Dermis blood vessel endothelial cell (primary cell): ENCODE measurements around the gene RP9. TPM values are rescaled to one million over a fixed set of nuclear protein-coding genes. Genes with fewer than 3 reads are reported as not detected.
A peak's percentile ranks its signal among the peaks of the same experiment; 100 is the strongest.

Source experiments
- DNase-seq: peaks from one replicate; pipeline ENCODE4 v3.0.0; 2010
- total RNA-seq: library from RNA; depleted of rRNA; stranded (reverse); fragments of >200 nt; gene quantifications from 2 replicates; pipeline ENCODE4 v1.2.3, GENCODE V29; 2014

Gene RP9
- total RNA-seq, 1 donor from 2014 or later = 5.8 TPM

GRCh38 chr7:33062023-33062781 lies 47.0 kb downstream of the RP9 start, which contains the start of gene NT5C3A:
Gene NT5C3A, minus strand, starts transcription at chr7:33062776. Its CDS starts 71 bp downstream, at chr7:33062705.
- peak; percentile 47 for DNase-seq

DNA sequence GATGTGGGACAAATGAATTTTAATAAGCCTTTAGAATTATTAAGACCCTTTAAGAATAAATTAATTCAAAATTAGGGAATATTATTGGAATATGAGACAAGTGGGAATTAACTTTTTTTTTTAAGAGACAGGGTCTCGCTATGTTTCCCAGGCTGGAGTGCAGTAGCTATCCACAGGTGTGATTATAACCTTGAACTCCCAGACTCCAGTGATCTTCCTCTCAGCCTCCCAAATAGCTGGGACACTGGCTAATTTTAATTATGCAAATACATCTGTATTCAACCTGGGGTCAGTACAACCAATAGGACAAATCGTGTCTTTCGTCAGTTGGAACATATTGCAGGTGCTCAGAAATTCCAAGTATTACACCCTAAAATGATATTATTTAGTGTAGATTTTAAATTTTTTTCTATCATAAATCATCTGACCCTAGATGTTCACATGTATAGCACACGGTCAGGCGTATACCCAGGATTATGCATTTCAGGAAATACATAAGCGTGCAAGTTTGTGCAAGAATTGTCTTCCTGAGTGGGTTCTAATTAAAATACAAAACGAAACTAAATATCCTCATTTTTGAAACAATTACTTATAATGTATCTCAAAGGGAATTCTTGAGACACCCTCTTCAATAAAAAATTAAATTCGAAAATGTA lies 47.8 kb downstream of the RP9 start:
- peak; percentile 17 for DNase-seq

DNA sequence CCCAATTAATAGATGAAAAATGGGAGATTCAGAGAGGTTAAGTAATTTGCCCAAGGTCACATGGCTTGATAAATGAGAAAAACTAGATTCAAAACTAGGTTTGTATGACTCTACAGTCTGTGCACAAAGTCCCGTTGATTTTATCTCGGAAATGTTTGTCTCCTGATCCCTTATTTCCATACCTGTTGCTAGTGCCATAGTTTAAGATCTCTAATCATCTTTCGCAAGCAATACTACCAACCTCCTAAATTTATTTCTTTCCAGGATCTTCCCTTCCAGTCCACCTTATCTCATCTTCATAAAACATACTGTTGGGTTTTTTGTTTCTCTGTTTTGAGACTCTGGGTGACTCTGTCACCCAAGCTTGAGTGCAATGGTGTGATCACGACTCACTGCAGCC lies 49.6 kb downstream of the RP9 start:
- DNase-seq = no peak

DNA sequence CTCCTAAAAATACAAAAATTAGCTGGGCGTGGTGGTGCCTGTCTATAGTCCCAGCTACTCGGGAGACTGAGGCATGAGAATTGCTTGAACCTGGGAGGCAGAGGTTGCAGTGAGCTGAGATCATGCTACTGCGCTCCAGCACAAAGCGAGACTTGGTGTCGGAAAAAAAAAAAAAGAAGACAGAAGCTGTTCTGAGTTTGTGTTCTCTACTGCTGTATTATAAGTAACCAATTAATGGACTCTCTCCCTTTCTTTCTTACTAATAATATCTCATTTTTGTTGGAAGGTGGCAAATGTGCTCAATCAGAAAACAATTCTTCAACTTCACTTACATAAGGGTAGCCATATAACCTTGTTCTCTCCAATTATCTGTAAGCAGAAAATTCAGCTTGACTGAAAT lies 54.0 kb downstream of the RP9 start:
- no peak for DNase-seq

GRCh38 chr7:33054261-33054964 lies 54.8 kb downstream of the RP9 start:
- peak; percentile 67 for DNase-seq

DNA sequence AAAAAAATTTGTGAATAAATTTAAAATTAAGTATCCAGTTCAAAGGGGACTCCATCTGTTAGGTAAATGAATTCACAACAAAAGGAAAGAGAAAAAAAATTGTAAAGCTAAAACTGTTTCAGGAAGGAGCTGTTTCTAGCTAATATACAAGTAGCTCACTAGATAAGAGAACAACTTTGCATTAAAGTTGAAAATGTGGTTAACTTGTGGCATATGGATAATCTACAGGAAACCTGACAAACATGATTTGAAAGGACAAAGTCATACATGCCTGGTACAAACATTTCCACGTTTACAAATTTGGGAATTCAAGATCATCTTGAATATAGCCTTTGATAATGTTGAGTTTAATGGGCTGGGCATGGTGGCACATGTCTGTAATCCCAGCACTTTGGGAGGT lies 55.5 kb downstream of the RP9 start:
- no peak for DNase-seq

DNA sequence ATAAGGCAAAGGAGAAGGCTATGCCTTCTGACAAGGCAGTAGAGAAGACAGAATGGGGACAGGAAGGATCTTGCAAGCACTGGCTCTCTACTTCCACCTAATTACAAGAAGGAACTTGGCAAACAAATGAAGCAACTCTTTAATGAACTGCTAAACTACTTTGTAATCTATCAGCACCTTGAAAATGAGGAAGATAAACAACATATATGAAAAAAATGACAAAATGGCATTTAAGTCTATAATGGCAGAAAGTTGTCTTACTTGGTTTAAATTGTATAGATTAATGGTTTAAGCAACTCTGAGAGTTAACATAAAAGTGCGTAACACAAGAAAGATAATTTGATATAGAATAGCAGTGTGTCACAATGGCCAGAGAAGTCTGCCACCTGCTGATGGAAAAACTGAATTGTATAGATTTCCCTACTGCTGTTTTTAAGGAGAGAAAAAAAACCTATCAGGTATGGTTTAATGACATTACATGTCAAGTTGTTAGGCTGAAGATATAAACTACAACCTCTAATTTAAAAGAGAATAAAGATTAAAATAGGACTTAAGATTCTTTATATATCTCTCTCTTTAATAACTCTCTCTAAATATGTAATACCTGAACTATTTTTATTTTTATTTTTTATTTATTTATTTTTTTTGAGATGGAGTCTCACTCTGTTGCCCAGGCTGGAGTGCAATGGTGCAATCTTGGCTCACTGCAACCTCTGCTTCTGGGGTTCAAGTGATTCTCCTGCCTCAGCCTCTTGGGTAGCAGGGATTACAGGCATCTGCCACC lies 58.5 kb downstream of the RP9 start:
- peak; percentile 78 for DNase-seq

DNA sequence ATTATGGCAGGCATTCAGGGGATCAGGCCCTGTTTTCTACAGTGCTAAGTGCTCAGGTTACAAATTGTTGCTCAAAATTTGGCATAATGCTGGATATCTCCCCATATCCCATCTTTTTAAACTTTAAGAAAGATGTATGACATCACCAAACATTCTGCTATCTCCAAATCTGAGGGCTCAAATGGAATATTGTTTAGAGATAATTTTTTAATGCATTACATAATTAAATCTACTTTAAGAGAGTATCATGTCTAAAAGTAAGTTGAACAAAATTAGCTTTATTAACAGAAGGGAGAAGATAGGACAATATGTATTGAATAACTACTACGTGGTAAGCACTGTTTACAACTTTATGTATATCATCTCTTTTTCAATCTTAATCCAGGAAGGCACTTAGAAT lies 60.5 kb downstream of the RP9 start:
- DNase-seq = no peak

DNA sequence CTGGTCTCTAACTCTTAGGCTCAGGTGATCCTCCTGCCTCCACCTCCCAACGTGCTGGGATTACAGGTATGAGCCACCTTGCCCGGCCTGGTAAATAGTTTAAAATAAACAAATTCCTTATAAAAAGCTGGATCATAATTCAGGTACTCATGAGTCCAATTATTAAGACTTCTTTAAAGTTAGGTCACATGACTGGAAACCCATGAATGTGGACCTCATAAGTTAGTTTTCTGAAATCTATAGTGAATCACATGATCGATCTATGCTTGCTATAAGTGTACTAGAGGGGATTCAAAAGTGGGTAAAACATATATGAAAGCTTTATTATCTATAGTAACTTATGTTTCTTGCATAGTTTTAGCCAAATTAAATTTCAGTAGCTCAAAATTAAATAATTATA lies 60.9 kb downstream of the RP9 start:
- DNase-seq = no peak

DNA sequence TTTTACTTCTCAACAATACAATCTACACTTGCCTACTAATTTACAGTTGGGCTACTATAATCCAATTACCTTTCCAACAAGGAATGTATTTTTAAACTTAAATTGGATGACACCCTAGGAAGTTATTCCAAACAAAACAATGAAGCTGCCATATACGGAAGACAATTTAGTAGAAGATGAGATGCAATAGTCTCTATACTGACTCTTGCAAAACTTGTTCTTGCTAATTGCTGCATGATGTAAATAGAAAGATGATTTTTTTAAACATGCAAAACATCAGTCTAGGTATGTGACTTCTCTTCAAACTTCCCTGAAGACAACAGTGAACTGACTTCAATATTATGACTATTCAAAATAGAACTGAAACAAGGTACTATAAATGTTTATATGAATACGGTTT lies 64.2 kb downstream of the RP9 start:
- DNase-seq = no peak

Other genes with a start within 250 kb of the RP9 start
- gene KBTBD2, start 217.6 kb downstream of the RP9 start, total RNA-seq = 71.3 and 103 TPM in 2 replicates
- 168 and 179 TPM in 2 replicates for gene FKBP9, start 152.0 kb downstream of the RP9 start, total RNA-seq
- 31.3 and 32.9 TPM in 2 replicates for gene NT5C3A, start 46.6 kb downstream of the RP9 start, total RNA-seq
- 13.1 and 15.4 TPM in 2 replicates for gene BBS9, start 20.2 kb upstream of the RP9 start, total RNA-seq